DMS79 treated with DMSO at 0.1 percent for 48 hours (cell line): ENCODE data around the gene AJM1.
"Not testable (repeated sequence)": the region's sequence is repeated elsewhere in the genome, so short reads cannot be mapped to it uniquely, and the experiment has no call there.

Experiments
- DNase-seq: peaks from one replicate; lab custom pipeline; 2025; lab: John Stamatoyannopoulos, UW

The AJM1 gene

GRCh38 chr9:136856541-136857141, 14.4 kb downstream of the AJM1 start:
- no peak for DNase-seq

- no peak for DNase-seq
Measured at GRCh38 chr9:136857166-136857565, 14.9 kb downstream of the AJM1 start.

- DNase-seq, result no peak
Measured at GRCh38 chr9:136857581-136858412, 15.5 kb downstream of the AJM1 start.

- no peak for DNase-seq
Measured at GRCh38 chr9:136858452-136858843, 16.2 kb downstream of the AJM1 start.

GRCh38 chr9:136858844-136859757, 16.8 kb downstream of the AJM1 start:
- DNase-seq, result no peak

- DNase-seq, result no peak
Measured at GRCh38 chr9:136860529-136860928, 18.3 kb downstream of the AJM1 start.

GRCh38 chr9:136860933-136861873, 18.9 kb downstream of the AJM1 start:
- DNase-seq, result no peak

GRCh38 chr9:136861874-136862457, 19.7 kb downstream of the AJM1 start:
- no peak for DNase-seq

- DNase-seq, result no peak
Measured at GRCh38 chr9:136862849-136863622, 20.8 kb downstream of the AJM1 start.

GRCh38 chr9:136863623-136864273, 21.5 kb downstream of the AJM1 start:
- no peak for DNase-seq

- DNase-seq, result no peak
Measured at GRCh38 chr9:136865041-136865767, 22.9 kb downstream of the AJM1 start.

GRCh38 chr9:136865768-136866103, 23.5 kb downstream of the AJM1 start:
- DNase-seq, result no peak

GRCh38 chr9:136866898-136867421, 24.7 kb downstream of the AJM1 start:
- not testable (repeated sequence) for DNase-seq

GRCh38 chr9:136867480-136867879, 25.2 kb downstream of the AJM1 start:
- no peak for DNase-seq

GRCh38 chr9:136867917-136868316, 25.6 kb downstream of the AJM1 start:
- DNase-seq, result no peak

- DNase-seq, result no peak
Measured at GRCh38 chr9:136868644-136869043, 26.4 kb downstream of the AJM1 start.

- not testable (repeated sequence) for DNase-seq
Measured at GRCh38 chr9:136869611-136870010, 27.3 kb downstream of the AJM1 start.

GRCh38 chr9:136875155-136875554, 32.9 kb downstream of the AJM1 start:
- no peak for DNase-seq

GRCh38 chr9:136876476-136876875, 34.2 kb downstream of the AJM1 start:
- no peak for DNase-seq
